GM23338 (cell line): Measurements from ENCODE around the gene EBNA1BP2. TPM values are rescaled to one million over a fixed set of nuclear protein-coding genes. Genes with fewer than 3 reads are reported as not detected.

Source experiments
- ATAC-seq: fragments of 200-7000 bp; cut with Tn5 transposase; 3 replicates; pipeline ENCODE4 v1.9.1; 2020
- DNase-seq: peaks from one replicate; pipeline ENCODE4 v3.0.0-alpha.2; 2015; ENCODE audit warnings: low spot score
- H2AFZ ChIP-seq: fragments of 200-600 bp; sonication (generic); 2 replicates; pipeline ENCODE4 v1.8.0; 2016; ENCODE audit warnings: antibody characterized with exemption, mild to moderate bottlenecking, moderate library complexity
- H3F3A ChIP-seq: fragments of 200-600 bp; sonication (generic); replicated peaks from 2 replicates; pipeline ENCODE4 v1.8.0; 2017; ENCODE audit warnings: antibody characterized with exemption, mixed run types, low read depth
- H3K27ac ChIP-seq: fragments of 200-600 bp; sonication (generic); 2 replicates; pipeline ENCODE4 v1.6.1; 2016; ENCODE audit warnings: low read depth
- H3K27me3 ChIP-seq: fragments of 200-600 bp; sonication (generic); 2 replicates; pipeline ENCODE4 v1.8.0; 2016; ENCODE audit warnings: mild to moderate bottlenecking, mixed run types, moderate library complexity; ENCODE audit not compliant: insufficient read depth
- H3K36me3 ChIP-seq: fragments of 200-600 bp; sonication (generic); 2 replicates; pipeline ENCODE4 v1.8.0; 2016; ENCODE audit warnings: mild to moderate bottlenecking; ENCODE audit not compliant: insufficient read depth
- H3K4me1 ChIP-seq: fragments of 200-600 bp; sonication (generic); 2 replicates; pipeline ENCODE4 v1.8.0; 2016; ENCODE audit warnings: mild to moderate bottlenecking, moderate library complexity; ENCODE audit not compliant: insufficient read depth
- H3K4me2 ChIP-seq: fragments of 200-600 bp; sonication (generic); 2 replicates; pipeline ENCODE4 v1.7.1; 2017; ENCODE audit warnings: mixed run types
- H3K4me3 ChIP-seq: fragments of 200-600 bp; sonication (generic); 2 replicates; pipeline ENCODE4 v1.6.1; 2016; ENCODE audit warnings: mixed run types
- H3K79me2 ChIP-seq: fragments of 200-600 bp; sonication (generic); replicated peaks from 2 replicates; pipeline ENCODE4 v1.8.0; 2017; ENCODE audit warnings: mild to moderate bottlenecking; ENCODE audit not compliant: insufficient read depth
- H3K9me2 ChIP-seq: fragments of 200-600 bp; sonication (generic); 2 replicates; pipeline ENCODE4 v1.8.0; 2017; ENCODE audit not compliant: insufficient read depth
- H4K20me1 ChIP-seq: fragments of 200-600 bp; sonication (generic); replicated peaks from 2 replicates; pipeline ENCODE4 v1.8.0; 2017; ENCODE audit warnings: mild to moderate bottlenecking; ENCODE audit not compliant: insufficient read depth
- H3K27ac Mint-ChIP-seq: 2 replicates; pipeline ENCODE4 v1.8.0; 2020; ENCODE audit warnings: inconsistent platforms, mild to moderate bottlenecking, moderate library complexity, mixed read lengths
- H3K27me3 Mint-ChIP-seq: 3 replicates; pipeline ENCODE4 v1.8.0; 2022; ENCODE audit warnings: low read depth, mild to moderate bottlenecking, moderate library complexity, mixed read lengths, inconsistent platforms; ENCODE audit not compliant: insufficient read depth, poor library complexity
- H3K36me3 Mint-ChIP-seq: 3 replicates; pipeline ENCODE4 v1.8.0; 2021; ENCODE audit warnings: low read depth, mild to moderate bottlenecking, inconsistent platforms, moderate library complexity, mixed read lengths
- H3K4me1 Mint-ChIP-seq: 3 replicates; pipeline ENCODE4 v1.8.0; 2020; ENCODE audit warnings: mild to moderate bottlenecking, inconsistent platforms, mixed read lengths
- H3K4me3 Mint-ChIP-seq: 3 replicates; pipeline ENCODE4 v1.8.0; 2021; ENCODE audit warnings: moderate library complexity, mild to moderate bottlenecking, inconsistent platforms, mixed read lengths
- H3K9me3 Mint-ChIP-seq: 3 replicates; pipeline ENCODE4 v1.8.0; 2020; ENCODE audit warnings: moderate library complexity, mild to moderate bottlenecking, inconsistent platforms, mixed read lengths
- CREB1 ChIP-seq: fragments of 250-450 bp; sonication (Bioruptor Pico); IDR thresholded peaks from 2 replicates; pipeline ENCODE4 v1.5.0; 2020; ENCODE audit warnings: low read depth, mild to moderate bottlenecking, moderate library complexity
- CTCF ChIP-seq, 2 experiments: fragments of 200-600 bp in 1 of 2; sonication (generic) in 1 of 2; conservative IDR thresholded peaks; 2 replicates each; pipeline versions ENCODE4 v1.5.1 to v1.6.1; 2016 to 2017; ENCODE audit warnings: antibody characterized with exemption in 2 of 2, low read depth in 2 of 2, mild to moderate bottlenecking in 2 of 2, moderate library complexity in 1 of 2
- ETS1 ChIP-seq: IDR thresholded peaks from 2 replicates; pipeline ENCODE4 v1.6.1; 2016; ENCODE audit warnings: antibody characterized with exemption
- EZH2 ChIP-seq: fragments of 200-600 bp; sonication (generic); IDR thresholded peaks from one replicate; pipeline ENCODE4 v1.8.0; 2017; ENCODE audit warnings: antibody characterized with exemption, mild to moderate bottlenecking, low read depth; ENCODE audit not compliant: unreplicated experiment
- EZH2phosphoT487 ChIP-seq: fragments of 200-600 bp; sonication (generic); IDR thresholded peaks from one replicate; pipeline ENCODE4 v1.8.1; 2018; ENCODE audit warnings: antibody characterized with exemption; ENCODE audit not compliant: unreplicated experiment
- NANOG ChIP-seq: IDR thresholded peaks from 2 replicates; pipeline ENCODE4 v1.6.1; 2016; ENCODE audit warnings: antibody characterized with exemption, borderline replicate concordance
- REST ChIP-seq: IDR thresholded peaks from one replicate; pipeline ENCODE4 v1.6.1; 2018; ENCODE audit warnings: antibody characterized with exemption; ENCODE audit not compliant: unreplicated experiment
- ZNF114 ChIP-seq: fragments of 250-450 bp; sonication (Bioruptor Pico); IDR thresholded peaks from 2 replicates; pipeline ENCODE4 v1.5.0; 2020; ENCODE audit warnings: mild to moderate bottlenecking, moderate library complexity
- polyA plus RNA-seq: library from polyadenylated mRNA; unstranded; fragments of >200 nt; fragmentation: Nextera tagmentation; extraction: Ambion mirVana; gene quantifications from 2 replicates; pipeline ENCODE4 v1.2.1, GENCODE V29; 2016
- total RNA-seq: library from RNA; depleted of rRNA; stranded (reverse); fragments of >200 nt; shearing (Covaris generic); gene quantifications from 2 replicates; pipeline ENCODE4 v1.2.3, GENCODE V29; 2014

The EBNA1BP2 gene
- total and polyA plus RNA-seq, 2 experiments from 2014 or later = 130 to 249 TPM

GRCh38 chr1:43129426-43129825 is 42.7 kb downstream of the EBNA1BP2 start:
- H3F3A ChIP-seq = peaks cover 4% of the 10 kb centered on the region; the same call in 1 of the 2 replicates
- Mint-ChIP-seq H3K27ac (no peak overlapping the region), H3K9me3 (peaks cover 29% of the 10 kb centered on the region), H3K4me1 (no peaks in the 10 kb centered on the region), H3K36me3 (peaks cover 39% of the 10 kb centered on the region), H3K4me3 (no peak overlapping the region), H3K27me3 (peaks cover 4% of the 10 kb centered on the region)
- no peaks in the 10 kb centered on the region for H4K20me1 ChIP-seq
- TF ChIP-seq NANOG = no peak
- no peak for TF ChIP-seq CREB1 (CRISPR knock-in tag)
- TF ChIP-seq ETS1 = no peak
- H3K4me2 ChIP-seq = no peak overlapping the region
- no peak overlapping the region for H2AFZ ChIP-seq
- H3K27ac ChIP-seq = no peak overlapping the region
- H3K79me2 ChIP-seq = peaks cover 33% of the 10 kb centered on the region
- H3K9me2 ChIP-seq = no peaks in the 10 kb centered on the region
- ATAC-seq (no peak), DNase-seq (no peak)
- 0 out of 2 replicates have a peak, but pooled peaks cover 8% of the 10 kb centered on the region for H3K36me3 ChIP-seq
- no peaks in the 10 kb centered on the region for H3K27me3 ChIP-seq
- H3K4me3 ChIP-seq = no peak overlapping the region
- H3K4me1 ChIP-seq = no peaks in the 10 kb centered on the region

- peaks cover 33% of the 10 kb centered on the region for H3K36me3 Mint-ChIP-seq
- H3K4me2 ChIP-seq = no peak overlapping the region
- H3K79me2 ChIP-seq = peaks cover 38% of the 10 kb centered on the region
- TF ChIP-seq CTCF (conservative IDR thresholded peaks at IDR 0.05; ENCODE audit: low read depth in 2 of 2) = no peak
- no peak for TF ChIP-seq ETS1
- no peak for TF ChIP-seq EZH2
- no peak for TF ChIP-seq NANOG
- no peak for TF ChIP-seq REST
- TF ChIP-seq CREB1 (CRISPR knock-in tag) = no peak
- TF ChIP-seq ZNF114 (CRISPR knock-in tag) = no peak
- no peak for TF ChIP-seq EZH2phosphoT487
Observed at GRCh38 chr1:43128816-43129215, 43.3 kb downstream of the EBNA1BP2 start.

More at GRCh38 chr1:43128816-43129215, 43.3 kb downstream of the EBNA1BP2 start:
- H3K4me1 ChIP-seq = no peaks in the 10 kb centered on the region
- H3F3A ChIP-seq = peaks cover 4% of the 10 kb centered on the region; the same call in 1 of the 2 replicates
- Mint-ChIP-seq H3K4me1 (no peaks in the 10 kb centered on the region), H3K9me3 (peaks cover 23% of the 10 kb centered on the region), H3K4me3 (no peak overlapping the region), H3K27me3 (peaks cover 4% of the 10 kb centered on the region), H3K27ac (no peak overlapping the region)
- ATAC-seq (no peak), DNase-seq (no peak)
- no peak overlapping the region for H2AFZ ChIP-seq
- H3K9me2 ChIP-seq = no peaks in the 10 kb centered on the region
- no peak overlapping the region for H3K4me3 ChIP-seq
- H4K20me1 ChIP-seq = no peaks in the 10 kb centered on the region
- 0 out of 2 replicates have a peak, but pooled peaks cover 8% of the 10 kb centered on the region for H3K36me3 ChIP-seq
- H3K27me3 ChIP-seq = no peaks in the 10 kb centered on the region
- H3K27ac ChIP-seq = no peak overlapping the region
